Subcutaneous abdominal adipose tissue (tissue), 5 donors: ENCODE results near the gene PSMG3.

Experiments
- H3K27ac ChIP-seq: one replicate; pipeline ENCODE4 v1.7.0; 2013; ENCODE audit warnings: low read depth, mild to moderate bottlenecking, inconsistent platforms, low read length, moderate library complexity
- H3K27me3 ChIP-seq, 5 donors: one replicate each; pipeline ENCODE4 v1.7.0; 2013; ENCODE audit warnings: low read length in 5 of 5, inconsistent platforms in 1 of 5; ENCODE audit not compliant: control insufficient read depth in 5 of 5, insufficient read depth in 4 of 5
- H3K36me3 ChIP-seq, 5 donors: one replicate each; pipeline ENCODE4 v1.7.0; 2013; ENCODE audit warnings: low read length in 5 of 5; ENCODE audit not compliant: control insufficient read depth in 5 of 5, insufficient read depth in 5 of 5
- H3K4me1 ChIP-seq, 5 donors: one replicate each; pipeline ENCODE4 v1.7.0; 2013; ENCODE audit warnings: low read length in 5 of 5, mild to moderate bottlenecking in 3 of 5, moderate library complexity in 1 of 5; ENCODE audit not compliant: control insufficient read depth in 5 of 5, insufficient read depth in 5 of 5
- H3K4me3 ChIP-seq, 5 donors: one replicate each; pipeline ENCODE4 v1.7.0; 2013; ENCODE audit warnings: low read length in 5 of 5, low read depth in 1 of 5
- H3K9ac ChIP-seq, 5 donors: one replicate each; pipeline ENCODE4 v1.7.0; 2013; ENCODE audit warnings: low read length in 5 of 5, mild to moderate bottlenecking in 4 of 5, moderate library complexity in 3 of 5
- H3K9me3 ChIP-seq, 5 donors: one replicate each; pipeline ENCODE4 v1.7.0; 2013; ENCODE audit warnings: low read length in 5 of 5; ENCODE audit not compliant: control insufficient read depth in 5 of 5
- donor health status: healthy.
- donor health status: healthy.
- donor health status: healthy.
- donor health status: healthy.
- donor health status: healthy.

The PSMG3 gene

DNA sequence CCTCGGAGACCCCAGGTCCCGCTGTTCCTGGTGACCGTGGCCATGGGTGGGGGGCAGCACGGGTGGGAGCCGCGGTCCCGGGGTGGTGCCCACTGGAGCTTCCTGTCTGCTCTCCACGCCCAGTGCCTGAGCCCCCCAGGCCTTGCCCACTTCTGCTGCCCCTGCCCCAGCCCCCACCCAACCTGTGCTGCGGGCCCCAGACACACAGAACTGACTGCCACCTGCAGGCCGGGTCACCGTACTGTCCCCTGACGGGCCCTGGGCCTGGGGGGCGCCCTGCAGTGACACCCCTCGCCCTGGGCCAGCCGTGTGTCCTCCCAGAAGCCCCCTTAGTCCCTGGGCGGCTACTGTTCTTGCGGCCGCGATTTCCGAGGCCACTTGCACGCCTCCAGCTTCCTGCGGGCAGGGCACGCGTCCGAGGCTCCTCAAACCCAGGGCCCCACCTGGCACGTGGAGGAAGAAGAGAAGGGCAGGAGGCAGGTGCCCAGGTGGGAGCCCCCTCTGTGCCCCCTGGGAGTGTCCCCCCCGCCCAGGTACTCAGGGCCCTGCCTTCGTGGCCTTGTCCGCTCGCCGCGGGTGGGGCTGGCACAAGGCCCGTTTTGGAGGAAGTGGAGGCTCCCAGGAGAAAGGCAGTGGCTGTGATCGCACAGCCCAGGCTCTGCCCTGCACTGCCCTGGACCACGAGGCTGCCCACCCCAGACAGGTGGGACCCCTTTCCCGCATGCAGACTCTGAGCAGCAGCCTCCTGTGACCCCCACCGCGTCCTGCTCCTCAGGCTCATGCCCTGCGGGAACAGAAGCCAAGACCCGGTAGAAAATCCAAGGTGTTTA, 24.2 kb downstream of the PSMG3 start:
- Histone ChIP-seq H3K4me3 (no peak overlapping the region), H3K27ac (no peak overlapping the region), H3K36me3 (peaks cover 0 to 30% (median 20%) of the 10 kb centered on the region in 5 donors), H3K9me3 (no peaks in the 10 kb centered on the region), H3K9ac (no peak overlapping the region), H3K4me1 (peaks cover 0 to 17% (median 12%) of the 10 kb centered on the region in 5 donors), H3K27me3 (peaks cover 0 to 6% (median 0%) of the 10 kb centered on the region in 5 donors)

DNA sequence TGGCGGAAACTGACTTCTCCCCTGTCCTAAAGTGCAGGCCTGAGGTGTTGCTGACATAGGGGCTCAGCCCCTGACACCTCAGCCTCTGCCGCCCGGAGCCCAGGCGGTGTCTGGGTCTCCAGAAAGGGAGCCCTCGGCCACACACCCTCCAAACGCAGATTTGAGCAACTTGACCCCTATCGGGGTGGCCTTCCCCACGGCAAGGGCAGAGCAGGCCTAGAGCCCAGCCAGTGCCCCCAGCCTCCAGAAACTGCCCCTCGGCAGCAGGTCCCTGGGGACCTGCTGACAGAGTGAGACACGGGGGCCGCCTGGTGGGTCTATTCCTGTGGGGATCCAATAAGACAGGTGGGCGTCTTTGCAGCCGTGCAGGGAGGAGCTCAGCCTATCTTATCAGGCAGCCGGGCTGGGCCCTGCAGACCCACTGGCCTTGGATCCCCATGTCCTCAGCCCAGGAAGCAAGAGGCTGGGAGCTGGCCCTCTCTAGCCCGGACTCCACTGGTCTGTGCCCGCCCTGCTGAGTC, 24.9 kb downstream of the PSMG3 start:
- Histone ChIP-seq H3K27ac (no peak overlapping the region), H3K27me3 (peaks cover 0 to 6% (median 0%) of the 10 kb centered on the region in 5 donors), H3K36me3 (peaks cover 0 to 36% (median 25%) of the 10 kb centered on the region in 5 donors)

GRCh38 chr7:1544178-1544895, 25.5 kb downstream of the PSMG3 start:
- Histone ChIP-seq H3K9ac (no peak overlapping the region), H3K27ac (no peak overlapping the region), H3K9me3 (no peaks in the 10 kb centered on the region), H3K4me3 (no peak overlapping the region), H3K27me3 (peaks cover 0 to 6% (median 0%) of the 10 kb centered on the region in 5 donors), H3K4me1 (peaks cover 0 to 18% (median 12%) of the 10 kb centered on the region in 5 donors), H3K36me3 (peaks cover 0 to 42% (median 31%) of the 10 kb centered on the region in 5 donors)

More for the DNA sequence above, 24.9 kb downstream of the PSMG3 start:
- H3K9ac ChIP-seq = no peak overlapping the region
- no peak overlapping the region for H3K4me3 ChIP-seq
- H3K4me1 ChIP-seq = peaks cover 0 to 17% (median 12%) of the 10 kb centered on the region in 5 donors
- no peaks in the 10 kb centered on the region for H3K9me3 ChIP-seq

DNA sequence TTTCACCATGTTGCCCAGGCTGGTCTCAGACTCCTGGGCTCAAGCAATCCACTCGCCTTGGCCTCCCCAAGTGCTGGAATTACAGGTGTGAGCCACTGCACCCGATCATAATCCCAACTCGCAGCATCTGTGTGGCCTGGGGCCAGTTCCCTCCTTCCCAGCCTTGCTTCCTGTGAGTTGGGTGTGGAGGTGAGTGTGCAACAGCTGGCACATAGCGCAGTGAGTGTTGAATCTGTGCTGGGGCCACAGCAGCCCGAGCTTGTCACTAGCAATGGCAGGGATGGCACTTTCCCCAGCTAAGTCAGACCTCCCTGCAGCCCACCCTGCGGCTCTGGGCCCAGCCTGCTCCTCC, 26.0 kb downstream of the PSMG3 start:
- Histone ChIP-seq H3K9ac (no peak overlapping the region), H3K27ac (no peak overlapping the region), H3K27me3 (peaks cover 0 to 6% (median 0%) of the 10 kb centered on the region in 5 donors), H3K4me1 (peaks cover 0 to 23% (median 15%) of the 10 kb centered on the region in 5 donors), H3K36me3 (peaks cover 0 to 47% (median 35%) of the 10 kb centered on the region in 5 donors), H3K4me3 (no peak overlapping the region), H3K9me3 (no peaks in the 10 kb centered on the region)

DNA sequence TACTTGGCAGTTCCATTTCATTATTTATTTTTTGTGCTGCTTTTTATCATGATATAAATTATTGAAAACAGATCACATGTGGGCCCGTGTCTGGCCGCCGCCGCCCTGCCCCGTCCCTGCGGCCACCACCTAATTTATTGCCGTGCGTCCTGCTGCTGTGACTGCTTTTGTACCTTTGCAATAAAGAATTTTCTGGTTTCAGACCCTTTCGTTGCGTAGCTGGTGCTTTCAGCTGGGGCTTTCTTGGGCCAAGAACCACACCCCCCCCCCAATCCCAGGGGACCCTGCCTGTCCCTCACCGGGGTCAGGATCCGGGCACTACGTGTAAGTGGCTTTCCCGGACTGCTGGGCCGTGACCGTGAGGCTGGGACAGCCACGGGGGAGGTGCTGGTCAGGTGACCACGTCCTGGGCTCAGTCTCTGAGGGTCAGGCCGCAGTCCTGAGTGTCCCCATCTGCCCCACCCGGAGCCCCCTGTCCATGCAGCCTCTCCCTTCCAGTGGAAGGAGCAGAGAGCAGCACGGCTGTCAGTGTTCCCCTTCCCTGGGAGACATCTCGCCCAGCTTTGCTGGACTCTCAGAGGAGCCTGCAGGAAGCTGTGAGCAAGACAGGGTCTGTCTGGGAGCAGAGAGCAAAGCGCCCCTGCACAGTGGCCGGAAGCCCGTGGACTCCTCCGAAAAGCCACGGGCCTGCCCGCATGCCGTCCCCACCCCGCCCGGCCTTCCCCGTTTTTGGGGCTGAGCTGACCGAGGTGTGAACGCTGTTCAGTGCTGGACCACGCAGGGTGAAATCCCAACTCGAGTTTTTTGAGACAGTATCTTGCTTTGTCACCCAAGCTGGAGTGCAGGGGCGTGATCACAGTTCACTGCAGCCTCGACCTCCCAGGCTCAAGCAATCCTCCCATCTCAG, 26.7 kb downstream of the PSMG3 start:
- Histone ChIP-seq H3K9ac (no peak overlapping the region), H3K9me3 (no peaks in the 10 kb centered on the region), H3K27me3 (peaks cover 0 to 6% (median 0%) of the 10 kb centered on the region in 5 donors), H3K4me1 (peaks cover 0 to 29% (median 21%) of the 10 kb centered on the region in 5 donors), H3K36me3 (peaks cover 0 to 48% (median 35%) of the 10 kb centered on the region in 5 donors), H3K4me3 (no peak overlapping the region), H3K27ac (no peak overlapping the region)

GRCh38 chr7:1542329-1542728, 27.5 kb downstream of the PSMG3 start:
- Histone ChIP-seq H3K27ac (no peak overlapping the region), H3K36me3 (peaks cover 0 to 48% (median 35%) of the 10 kb centered on the region in 5 donors), H3K27me3 (peaks cover 0 to 3% (median 0%) of the 10 kb centered on the region in 5 donors)

GRCh38 chr7:1541431-1542162, 28.2 kb downstream of the PSMG3 start:
- Histone ChIP-seq H3K9ac (no peak overlapping the region), H3K36me3 (peaks cover 0 to 48% (median 35%) of the 10 kb centered on the region in 5 donors), H3K4me1 (peaks cover 0 to 43% (median 35%) of the 10 kb centered on the region in 5 donors), H3K9me3 (no peaks in the 10 kb centered on the region), H3K27me3 (no peaks in the 10 kb centered on the region), H3K27ac (no peak overlapping the region), H3K4me3 (no peak overlapping the region)

More at GRCh38 chr7:1542329-1542728, 27.5 kb downstream of the PSMG3 start:
- no peaks in the 10 kb centered on the region for H3K9me3 ChIP-seq
- no peak overlapping the region for H3K9ac ChIP-seq
- H3K4me3 ChIP-seq = no peak overlapping the region
- H3K4me1 ChIP-seq = peaks cover 0 to 37% (median 29%) of the 10 kb centered on the region in 5 donors

DNA sequence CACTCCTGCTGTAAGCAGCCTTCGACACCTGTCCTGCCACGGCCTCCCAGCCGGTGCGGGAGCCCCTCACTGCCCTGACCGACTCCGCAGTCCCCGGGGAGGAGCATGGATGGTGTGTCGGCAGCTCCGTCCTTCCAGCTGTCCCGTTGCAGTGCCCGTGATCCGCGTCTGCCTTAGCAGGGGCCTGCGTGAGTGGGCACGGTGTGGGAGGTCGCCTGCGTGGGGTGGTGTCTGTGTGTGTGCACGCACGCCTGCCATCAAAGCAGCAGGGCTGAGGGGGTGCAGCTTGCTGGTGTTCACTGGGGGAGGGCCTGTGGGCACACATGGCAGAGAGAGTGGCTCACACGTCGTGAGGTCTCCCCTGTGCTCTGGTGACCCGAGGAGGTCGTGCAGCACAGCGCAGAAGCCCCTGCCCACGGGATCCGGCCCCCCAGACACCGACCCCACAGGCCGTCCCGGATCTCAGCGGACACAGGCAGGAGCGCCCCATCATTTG, 29.0 kb downstream of the PSMG3 start:
- Histone ChIP-seq H3K27ac (no peak overlapping the region), H3K4me3 (no peak overlapping the region), H3K9me3 (no peaks in the 10 kb centered on the region), H3K9ac (no peak overlapping the region), H3K4me1 (peaks cover 3 to 45% (median 37%) of the 10 kb centered on the region in 5 donors), H3K36me3 (peaks cover 0 to 49% (median 35%) of the 10 kb centered on the region in 5 donors), H3K27me3 (no peaks in the 10 kb centered on the region)
